SH-SY5Y (cell line): ENCODE results near the gene MAPK8IP2.

ENCODE experiments used
- GATA2 ChIP-seq: IDR thresholded peaks from 2 replicates; pipeline ENCODE4 v1.6.1; 2011; ENCODE audit warnings: mild to moderate bottlenecking, low read depth, low read length
- GATA3 ChIP-seq: IDR thresholded peaks from 2 replicates; pipeline ENCODE4 v1.6.1; 2011; ENCODE audit warnings: low read depth, mild to moderate bottlenecking, low read length, moderate library complexity

Gene MAPK8IP2

DNA sequence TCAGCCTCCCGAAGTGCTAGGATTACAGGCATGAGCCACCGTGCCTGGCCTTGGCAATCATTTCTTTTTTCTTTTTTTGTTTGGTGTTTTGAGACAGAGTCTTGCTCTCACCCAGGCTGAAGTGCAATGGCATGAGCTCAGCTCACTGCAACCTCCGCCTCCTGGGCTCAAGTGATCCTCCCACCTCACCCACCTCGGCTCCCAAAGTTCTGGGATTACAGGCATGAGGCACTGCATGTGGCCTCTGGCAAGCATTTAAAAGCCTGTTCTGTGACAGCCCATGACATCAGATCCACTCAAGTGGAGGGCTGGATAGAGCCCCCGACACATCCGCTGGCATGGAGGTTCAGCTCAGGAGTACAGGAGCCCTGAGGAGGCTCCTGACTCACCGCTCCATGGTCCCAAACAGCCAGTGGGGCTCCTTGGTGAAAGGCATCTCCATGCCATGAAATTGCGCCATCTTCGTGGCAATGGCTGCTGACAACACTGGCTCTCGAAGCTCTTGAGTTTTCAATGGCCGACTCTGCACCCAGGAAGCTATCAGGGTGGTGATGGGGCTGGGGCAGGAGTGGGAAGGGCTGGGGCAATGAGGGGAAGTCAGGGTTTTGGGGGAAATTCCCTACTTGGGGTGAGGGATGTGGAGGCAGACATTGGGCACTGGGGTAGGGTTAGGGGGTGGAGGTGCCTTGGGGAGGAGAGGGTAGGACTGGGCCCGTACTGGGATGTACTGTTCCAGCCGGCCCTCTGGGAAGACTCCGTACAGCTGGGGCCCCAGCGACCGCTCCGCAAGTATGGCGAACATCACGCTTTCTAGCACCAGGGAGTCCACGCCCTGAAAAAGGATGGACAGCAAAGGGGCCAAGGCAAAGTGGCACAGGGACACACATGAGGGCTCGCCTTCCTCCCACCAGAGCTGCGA lies 19.3 kb upstream of the MAPK8IP2 start:
- TF ChIP-seq GATA3, result no peak
- TF ChIP-seq GATA2, result no peak

DNA sequence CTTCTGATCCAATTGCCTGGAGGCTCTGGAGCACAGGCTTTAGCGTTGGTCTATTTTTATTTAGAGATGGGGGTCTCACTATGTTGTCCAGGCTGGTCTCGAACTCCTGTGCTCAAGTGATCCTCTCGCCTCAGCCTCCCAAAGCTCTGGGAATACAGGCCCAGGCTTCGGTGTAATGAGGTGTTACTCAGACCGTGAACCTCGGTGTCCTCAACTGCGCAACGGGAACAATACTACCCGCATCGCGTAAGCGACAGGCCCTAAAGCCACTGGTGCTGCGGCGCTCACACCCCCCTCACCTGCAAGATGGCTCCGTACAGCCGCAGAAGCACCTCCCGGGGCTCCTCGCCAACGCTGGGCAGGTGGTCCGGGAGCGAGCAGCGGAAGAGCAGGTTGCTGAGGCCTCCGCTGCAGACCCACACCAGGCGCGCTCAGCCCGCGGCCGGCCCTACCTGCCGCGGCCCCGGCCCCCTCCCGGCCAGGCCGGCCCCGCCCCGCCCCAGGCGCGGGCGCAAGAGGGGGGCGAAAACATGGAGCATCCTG lies 18.6 kb upstream of the MAPK8IP2 start:
- TF ChIP-seq GATA3 (no peak), GATA2 (no peak)

DNA sequence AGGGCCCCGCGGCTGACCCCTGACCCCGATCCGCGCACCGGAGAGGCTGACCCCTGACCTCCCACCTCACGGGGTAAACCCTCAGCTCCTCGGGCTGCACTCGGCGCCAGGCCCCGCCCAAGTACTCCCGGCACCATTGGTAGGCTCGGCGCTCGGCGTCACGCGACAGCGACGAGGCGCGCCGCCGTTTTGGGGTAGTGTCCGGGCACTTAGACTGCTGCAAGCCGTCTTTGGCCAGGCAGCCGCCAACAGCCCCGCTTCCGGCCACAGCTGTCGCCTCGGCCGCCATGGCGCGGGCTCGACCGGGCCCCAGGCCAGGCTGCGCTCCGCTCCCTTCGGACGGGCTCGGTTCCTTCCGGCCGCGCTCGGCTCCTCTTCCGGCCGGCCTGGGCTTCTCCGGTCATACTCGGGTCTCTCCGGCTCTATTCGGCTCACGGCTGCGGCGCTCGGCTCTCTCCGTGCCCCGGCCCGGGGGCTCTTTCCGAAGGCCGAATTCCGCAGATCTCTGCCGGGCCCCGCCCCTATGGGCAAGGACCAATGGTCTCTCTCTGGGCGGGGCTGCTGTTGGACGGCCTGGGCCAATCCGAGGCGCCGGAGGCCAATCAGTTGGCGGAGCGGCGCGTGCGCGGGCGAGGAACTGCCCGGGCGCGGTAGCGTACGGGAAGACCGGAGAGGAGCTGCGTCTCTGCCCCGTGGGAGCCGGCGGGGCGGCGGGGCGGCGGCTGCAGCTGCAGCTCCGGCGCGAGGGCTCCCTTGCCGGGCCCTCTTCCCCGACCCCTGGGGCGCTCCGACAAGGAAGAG lies 17.9 kb upstream of the MAPK8IP2 start, which contains the start of gene CHKB:
Gene CHKB, minus strand, starts transcription at position 357 of the 801 bp plus-strand sequence. Its CDS starts 68 bp downstream, at position 289.
- TF ChIP-seq GATA2 (no peak), GATA3 (no peak)

DNA sequence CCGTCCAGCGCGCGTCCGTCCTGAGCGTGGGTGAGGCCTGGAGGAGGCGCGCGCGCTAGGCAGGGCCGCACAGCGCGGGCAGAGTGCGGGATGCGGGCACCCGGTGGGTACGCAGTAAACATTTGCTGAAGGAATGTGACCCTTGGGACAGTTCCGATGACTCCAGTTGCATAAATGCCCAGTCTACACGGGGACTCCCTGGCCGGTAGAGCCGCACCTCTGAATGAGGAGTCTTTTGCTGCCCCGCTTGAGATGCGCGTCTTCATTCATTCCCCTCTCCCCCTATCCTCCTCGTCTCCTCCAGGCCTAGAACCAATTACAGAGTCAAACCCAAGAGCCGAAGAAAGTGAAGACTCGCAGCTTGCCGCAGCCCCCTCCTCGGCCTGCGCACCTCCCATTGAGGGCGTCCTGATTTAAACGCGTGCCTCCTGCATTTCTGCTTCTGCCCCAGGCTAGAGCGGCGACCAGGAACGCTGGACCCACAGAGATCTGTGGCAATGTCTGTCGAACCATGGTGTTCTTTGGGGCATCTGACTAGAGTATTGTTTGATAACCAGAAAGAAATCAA lies 17.2 kb upstream of the MAPK8IP2 start:
- TF ChIP-seq GATA2 (no peak), GATA3 (no peak)

DNA sequence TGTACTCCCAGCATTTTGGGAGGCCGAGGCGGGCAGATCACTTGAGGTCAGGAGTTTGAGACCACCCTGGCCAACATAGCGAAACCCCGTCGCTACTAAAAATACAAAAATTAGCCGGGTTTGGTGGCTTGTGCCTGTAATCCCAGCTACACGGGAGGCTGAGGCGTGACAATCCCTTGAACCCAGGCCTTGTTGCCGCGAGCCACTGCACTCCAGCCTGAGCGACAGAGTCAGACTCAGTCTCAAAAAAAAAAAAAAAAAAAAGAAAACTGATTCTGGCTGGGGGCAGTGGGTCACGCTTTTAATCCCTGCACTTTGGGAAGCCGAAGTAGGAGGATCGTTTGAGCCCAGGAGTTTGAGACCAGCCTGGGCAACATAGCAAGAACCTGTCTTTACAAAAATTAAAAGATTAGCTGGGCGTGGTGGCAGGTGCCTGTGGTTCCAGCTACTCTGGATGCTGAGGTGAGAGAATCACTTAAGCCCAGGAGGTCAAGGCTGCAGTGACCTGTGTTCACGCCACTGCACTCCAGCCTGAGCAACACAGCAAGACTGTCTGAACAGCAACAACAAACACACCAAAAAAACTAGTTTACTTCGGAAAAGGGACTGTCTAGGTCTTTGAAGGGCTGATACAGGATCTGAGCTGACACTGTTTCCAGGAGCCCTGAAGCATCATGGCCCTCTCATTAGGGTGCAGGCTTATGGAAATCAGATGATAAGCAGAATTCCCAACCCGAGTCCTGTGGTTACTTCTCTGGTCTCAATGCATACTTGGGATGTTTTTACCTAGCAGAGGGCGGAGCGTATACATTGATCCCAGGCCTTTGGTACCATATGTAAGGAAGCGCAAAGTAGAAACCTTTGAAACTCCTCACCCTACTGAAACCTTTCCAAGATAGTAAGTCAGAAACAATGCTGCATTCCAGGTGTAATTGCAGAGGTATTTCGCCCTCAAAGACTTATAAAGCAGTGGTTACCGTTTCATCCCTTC lies 16.2 kb upstream of the MAPK8IP2 start:
- TF ChIP-seq GATA2 (no peak), GATA3 (no peak)

DNA sequence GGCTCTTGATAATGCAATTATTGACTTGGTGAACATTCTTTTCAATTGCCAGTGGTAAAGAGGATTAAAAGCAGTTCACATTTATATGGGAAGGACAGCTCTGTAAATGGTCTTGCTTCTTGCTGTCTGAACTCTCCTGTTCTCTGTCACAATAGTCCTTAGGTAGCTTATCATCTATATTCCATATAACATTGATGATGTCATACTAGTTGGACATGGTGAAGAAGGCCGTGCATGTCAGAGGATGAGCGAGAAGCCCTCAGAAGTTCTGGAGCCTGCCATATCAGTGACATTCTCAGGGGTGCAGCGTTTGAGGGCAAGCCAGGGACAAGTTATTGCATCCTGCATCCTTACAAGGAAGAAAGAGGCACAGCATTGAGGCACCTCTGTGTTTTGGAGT lies 15.4 kb upstream of the MAPK8IP2 start:
- TF ChIP-seq GATA2 (no peak), GATA3 (no peak)

DNA sequence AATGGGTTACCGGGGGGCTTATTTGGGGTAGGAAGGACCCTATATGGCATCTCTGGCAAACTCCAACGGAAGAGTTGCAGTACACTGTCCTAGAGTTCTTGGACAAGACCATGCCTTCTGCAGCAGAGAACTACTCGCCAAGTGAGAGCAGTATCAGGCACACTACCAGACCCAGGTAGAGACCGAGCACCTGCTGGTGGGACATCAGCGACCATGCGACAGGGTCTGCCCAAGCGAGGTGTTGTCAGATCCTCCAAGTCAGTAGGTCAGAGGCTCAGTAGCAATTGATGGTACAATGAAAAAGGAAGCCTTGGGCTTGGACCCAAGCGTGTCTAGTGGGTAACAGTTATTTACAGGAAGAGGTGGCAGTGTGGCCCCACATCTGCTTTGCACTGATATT lies 14.8 kb upstream of the MAPK8IP2 start:
- TF ChIP-seq GATA3 (no peak), GATA2 (no peak)

DNA sequence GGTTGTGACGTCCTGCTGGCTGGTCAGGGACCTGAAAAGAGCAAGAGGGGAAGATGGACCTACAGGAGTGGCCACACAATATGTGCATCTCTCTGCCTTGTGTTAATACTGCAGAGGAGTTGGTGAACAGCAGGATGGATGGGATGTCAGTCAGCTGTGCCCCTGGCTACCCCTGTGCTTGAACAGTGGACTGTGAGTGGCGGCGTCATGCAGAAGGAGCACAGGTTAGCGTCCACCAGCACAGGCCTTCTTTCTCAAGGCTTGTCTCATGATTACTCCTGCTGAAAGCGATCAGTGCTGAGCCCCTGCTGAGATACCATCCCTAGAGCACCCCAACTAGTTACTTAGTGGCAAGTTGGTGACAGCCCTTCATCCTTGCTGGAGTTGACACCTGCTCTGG lies 14.2 kb upstream of the MAPK8IP2 start:
- TF ChIP-seq GATA3, result no peak
- TF ChIP-seq GATA2, result no peak

DNA sequence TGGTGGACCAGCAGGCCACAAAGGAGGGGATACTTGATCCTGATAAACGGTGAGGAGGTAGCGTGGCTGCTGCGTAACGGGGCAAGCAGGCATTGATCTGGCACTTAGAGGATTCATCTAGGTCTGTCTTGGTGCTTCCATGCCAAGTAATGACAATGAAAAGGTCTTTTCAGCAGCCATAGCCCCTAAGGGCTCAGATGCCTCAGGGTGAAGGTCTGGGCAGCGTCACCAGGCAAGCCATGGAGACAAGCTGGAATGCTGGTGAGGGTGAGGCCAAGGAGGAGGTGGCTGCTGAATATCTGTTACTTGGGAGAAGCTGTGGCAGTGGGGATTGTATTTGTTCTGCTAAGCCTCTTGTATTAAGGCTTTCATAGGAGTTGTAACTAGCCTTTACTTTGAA lies 13.2 kb upstream of the MAPK8IP2 start:
- TF ChIP-seq GATA2, result no peak
- no peak for TF ChIP-seq GATA3

DNA sequence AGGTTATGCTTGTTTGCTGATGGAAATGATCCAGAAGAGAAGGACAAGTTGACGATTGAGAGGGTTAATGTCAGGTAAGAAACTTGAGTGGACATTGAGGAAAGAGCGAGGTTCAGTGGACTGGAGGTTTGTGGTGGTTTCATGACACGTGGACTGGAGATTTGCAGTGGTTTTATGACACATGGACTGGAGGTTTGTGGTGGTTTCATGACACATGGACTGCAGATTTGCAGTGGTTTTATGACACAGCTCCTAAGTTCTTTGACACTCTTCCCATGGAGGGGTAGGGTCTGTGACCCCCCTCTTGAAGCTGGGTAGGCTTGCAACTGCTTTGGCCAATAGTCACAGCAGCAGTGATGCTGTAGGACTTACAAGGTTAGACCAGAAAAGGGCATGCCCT lies 5.4 kb upstream of the MAPK8IP2 start:
- TF ChIP-seq GATA2 (no peak), GATA3 (no peak)

DNA sequence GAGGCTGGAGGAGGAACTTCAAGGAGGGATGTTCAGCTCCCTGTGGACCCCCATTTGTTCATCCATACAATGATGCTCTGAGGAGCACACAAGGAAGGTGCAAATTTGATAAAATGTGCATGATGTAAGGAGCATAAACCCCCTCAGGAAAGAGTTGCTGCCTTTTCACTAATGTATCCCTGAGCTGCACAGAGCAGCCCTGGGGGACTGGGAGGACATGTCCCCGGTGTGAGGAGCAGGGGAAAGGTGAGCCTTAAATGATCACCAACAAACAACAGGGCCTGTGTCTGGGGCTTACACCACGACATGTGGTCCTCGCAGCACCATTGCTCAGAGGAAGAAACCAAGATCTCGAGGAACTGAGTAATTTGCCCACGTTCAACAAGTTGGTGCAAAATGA lies 3.5 kb upstream of the MAPK8IP2 start:
- TF ChIP-seq GATA2 (no peak), GATA3 (no peak)

DNA sequence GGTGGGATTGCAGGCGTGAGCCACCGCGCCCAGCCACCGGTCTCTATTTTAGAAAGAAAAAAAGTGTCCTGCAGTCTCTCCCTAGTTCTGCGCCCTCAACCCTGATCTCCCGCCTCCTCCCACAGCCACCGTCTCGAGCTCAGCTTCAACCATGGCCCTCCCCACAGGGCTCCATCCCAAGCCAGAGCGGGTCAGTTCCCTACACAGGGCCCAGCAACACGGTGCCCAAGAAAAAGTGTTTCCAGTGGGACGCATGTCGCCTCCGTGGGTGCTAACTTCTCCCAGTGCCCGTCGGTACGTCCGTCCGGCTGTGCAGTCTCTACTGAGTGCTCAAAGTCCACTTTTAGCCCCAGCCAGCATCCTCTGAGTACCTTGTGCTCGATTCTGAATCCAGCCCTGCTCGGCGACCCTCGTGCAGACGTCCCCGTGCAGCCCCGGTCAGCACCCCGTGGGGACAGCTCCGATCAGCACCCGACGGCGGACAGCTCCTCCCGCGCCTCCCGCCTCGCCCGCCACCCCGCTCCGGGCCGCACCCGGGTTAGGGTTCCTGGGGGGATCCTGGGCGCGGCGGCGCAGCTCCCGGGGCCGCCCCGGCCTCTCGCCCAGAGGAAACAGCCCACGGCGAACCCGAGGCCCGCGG lies 657 bp upstream of the MAPK8IP2 start:
- no peak for TF ChIP-seq GATA3
- TF ChIP-seq GATA2, result no peak
